Activated CD4-positive, alpha-beta T cell treated with anti-CD3 and anti-CD28 coated beads, Interleukin-2, amount 10 ng/mL, durations not matched to agents 7 days and 5 days (primary cell): ENCODE results near the gene DOC2A. TPM values are rescaled to one million over a fixed set of nuclear protein-coding genes. Genes with fewer than 3 reads are reported as not detected.

ENCODE experiments used
- total RNA-seq, 2 experiments: library from RNA; stranded (reverse); gene quantifications; one replicate each; pipeline ENCODE4 v1.2.3, GENCODE V29; 2021

The DOC2A gene
- total RNA-seq, 2 experiments from 2014 or later, result 0.19 to 0.30 TPM

Other genes starting within 250 kb of the DOC2A start
- not detected for gene ZG16, start 232.8 kb downstream of the DOC2A start, total RNA-seq
- 100 to 1,000 TPM; 244 to 253 TPM for gene KIF22, start 220.3 kb downstream of the DOC2A start, total RNA-seq
- 100 to 1,000 TPM; 528 to 590 TPM for gene MAZ, start 204.5 kb downstream of the DOC2A start, total RNA-seq
- gene PRRT2, start 198.8 kb downstream of the DOC2A start, total RNA-seq, result 1 to 10 TPM in 1 of 2 experiments, under 1 TPM in 1; 0.98 to 1.3 TPM
- 10 to 100 TPM; 26.8 to 29.6 TPM for gene PAGR1, start 194.9 kb downstream of the DOC2A start, total RNA-seq
- gene MVP, start 190.6 kb downstream of the DOC2A start, total RNA-seq, result 100 to 1,000 TPM; 177 to 187 TPM
- gene CDIPT, start 147.8 kb downstream of the DOC2A start, total RNA-seq, result 10 to 100 TPM; 62.5 to 82.1 TPM
- gene SEZ6L2, start 111.5 kb downstream of the DOC2A start, total RNA-seq, result not detected
- not detected for gene ASPHD1, start 110.5 kb downstream of the DOC2A start, total RNA-seq
- gene KCTD13, start 84.8 kb downstream of the DOC2A start, total RNA-seq, result 10 to 100 TPM; 28.4 to 36.1 TPM
- gene TMEM219, start 48.9 kb downstream of the DOC2A start, total RNA-seq, result 10 to 100 TPM; 57.8 to 60.5 TPM
- 10 to 100 TPM; 47.7 to 48.8 TPM for gene TAOK2, start 37.2 kb downstream of the DOC2A start, total RNA-seq
- gene HIRIP3, start 15.4 kb downstream of the DOC2A start, total RNA-seq, result 10 to 100 TPM; 37.0 to 45.0 TPM
- gene INO80E, start 14.8 kb downstream of the DOC2A start, total RNA-seq, result 100 to 1,000 TPM; 113 to 134 TPM
- gene C16orf92, start 12.2 kb upstream of the DOC2A start, total RNA-seq, result not detected
- 1 to 10 TPM; 7.1 to 7.2 TPM for gene TLCD3B, start 20.2 kb upstream of the DOC2A start, total RNA-seq
- 1,000 to 10,000 TPM; 1,139 to 1,329 TPM for gene ALDOA, start 54.7 kb upstream of the DOC2A start, total RNA-seq
- gene PPP4C, start 65.0 kb upstream of the DOC2A start, total RNA-seq, result 100 to 1,000 TPM; 129 to 136 TPM
- 1 to 10 TPM; 1.2 to 1.7 TPM for gene TBX6, start 80.9 kb upstream of the DOC2A start, total RNA-seq
- 10 to 100 TPM; 50.7 to 55.4 TPM for gene YPEL3, start 85.2 kb upstream of the DOC2A start, total RNA-seq
- 10 to 100 TPM; 11.8 to 13.2 TPM for gene GDPD3, start 102.5 kb upstream of the DOC2A start, total RNA-seq
- 10 to 100 TPM; 65.4 to 69.2 TPM for gene MAPK3, start 112.2 kb upstream of the DOC2A start, total RNA-seq
- 1,000 to 10,000 TPM; 1,809 to 1,847 TPM for gene CORO1A, start 172.6 kb upstream of the DOC2A start, total RNA-seq
- 100 to 1,000 TPM; 136 to 141 TPM for gene BOLA2B, start 182.6 kb upstream of the DOC2A start, total RNA-seq
- gene SLX1A, start 182.8 kb upstream of the DOC2A start, total RNA-seq, result 10 to 100 TPM; 54.1 to 95.0 TPM
- gene SULT1A3, start 188.2 kb upstream of the DOC2A start, total RNA-seq, result 10 to 100 TPM; 37.5 to 38.1 TPM
- 10 to 100 TPM in 1 of 2 experiments, 1 to 10 TPM in 1; 9.0 to 11.4 TPM for gene NPIPB13, start 237.5 kb upstream of the DOC2A start, total RNA-seq